Measurements from ENCODE around the gene MISP. TPM values are rescaled to one million over a fixed set of nuclear protein-coding genes. Genes with fewer than 3 reads are reported as not detected.

The MISP gene
- total and polyA plus RNA-seq, 2 of the 13 experiments (the other 11 are each of a cell fraction or from before 2014, with no cell fraction given): 0.67 to 1.3 TPM

GRCh38 chr19:739998-740715, 10.8 kb upstream of the MISP start (continued):
- no peak for TF ChIP-seq NFIC (IDR thresholded peaks at IDR 0.05; ENCODE audit: low read length)
- TF ChIP-seq, protein P1, sequence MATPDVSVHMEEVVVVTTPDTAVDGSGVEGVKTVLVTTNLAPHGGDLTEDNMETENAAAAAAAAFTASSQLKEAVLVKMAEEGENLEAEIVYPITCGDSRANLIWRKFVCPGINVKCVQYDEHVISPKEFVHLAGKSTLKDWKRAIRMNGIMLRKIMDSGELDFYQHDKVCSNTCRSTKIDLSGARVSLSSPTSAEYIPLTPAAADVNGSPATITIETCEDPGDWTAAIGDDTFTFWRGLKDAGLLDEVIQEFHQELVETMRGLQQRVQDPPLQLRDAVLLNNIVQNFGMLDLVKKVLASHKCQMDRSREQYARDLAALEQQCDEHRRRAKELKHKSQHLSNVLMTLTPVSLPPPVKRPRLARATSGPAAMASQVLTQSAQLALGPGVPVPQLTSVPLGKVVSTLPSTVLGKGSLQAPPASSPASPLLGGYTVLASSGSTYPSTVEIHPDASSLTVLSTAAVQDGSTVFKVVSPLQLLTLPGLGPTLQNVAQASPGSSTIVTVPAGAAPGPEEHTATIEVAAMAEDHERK (CRISPR knock-in tag; IDR thresholded peaks at IDR 0.05; ENCODE audit: low read depth): no peak
- no peak for TF ChIP-seq HOXA9 (CRISPR knock-in tag; IDR thresholded peaks at IDR 0.05; ENCODE audit: borderline replicate concordance)
- 0 out of 2 replicates have a peak, but pooled peaks have one; percentile 50 for TF ChIP-seq SAFB2 (CRISPR knock-in tag; IDR thresholded peaks at IDR 0.05; ENCODE audit: borderline replicate concordance, low read depth)
- TF ChIP-seq ZNF652 (CRISPR knock-in tag; IDR thresholded peaks at IDR 0.05; ENCODE audit: borderline replicate concordance, low read depth): no peak
- TF ChIP-seq ZFX (CRISPR knock-in tag; IDR thresholded peaks at IDR 0.05; ENCODE audit: low read depth): peak; percentile 86
- no peak for TF ChIP-seq STAT5B (CRISPR knock-in tag; IDR thresholded peaks at IDR 0.05)
- no peak for TF ChIP-seq TCF7L2 (IDR thresholded peaks at IDR 0.05; ENCODE audit: low read depth, low read length)
- 0 out of 2 replicates have a peak, but pooled peaks have one; percentile 40 for TF ChIP-seq ZNF318 (CRISPR knock-in tag; IDR thresholded peaks at IDR 0.05)
- no peak for TF ChIP-seq ZNF879 (CRISPR knock-in tag; IDR thresholded peaks at IDR 0.05)
- TF ChIP-seq BATF2 (CRISPR knock-in tag; IDR thresholded peaks at IDR 0.05): peak; percentile 70; the same call in 1 of the 2 replicates
- TF ChIP-seq ZNF414 (CRISPR knock-in tag; IDR thresholded peaks at IDR 0.05): peak; percentile 93
- TF ChIP-seq CENPT (CRISPR knock-in tag; IDR thresholded peaks at IDR 0.05; ENCODE audit: low read depth): peak; percentile 84; the same call in 1 of the 2 replicates
- TF ChIP-seq ZNF691 (CRISPR knock-in tag; IDR thresholded peaks at IDR 0.05; ENCODE audit: borderline replicate concordance, low read depth): peak; percentile 84; the same call in 1 of the 2 replicates
- peak; percentile 81 for TF ChIP-seq ZMYM2 (CRISPR knock-in tag; IDR thresholded peaks at IDR 0.05)

All from HepG2 (cell line).